GM19395 (cell line): ENCODE data around the gene PAQR6.
"Not testable (repeated sequence)": the region's sequence is repeated elsewhere in the genome, so short reads cannot be mapped to it uniquely, and the experiment has no call there.

Experiments
- ATAC-seq: cut with Tn5 transposase; IDR thresholded peaks from one replicate; pipeline ENCODE4 v1.9.1; 2021; ENCODE audit warnings: mild to moderate bottlenecking, moderate library complexity; ENCODE audit not compliant: unreplicated experiment

PAQR6 gene

DNA sequence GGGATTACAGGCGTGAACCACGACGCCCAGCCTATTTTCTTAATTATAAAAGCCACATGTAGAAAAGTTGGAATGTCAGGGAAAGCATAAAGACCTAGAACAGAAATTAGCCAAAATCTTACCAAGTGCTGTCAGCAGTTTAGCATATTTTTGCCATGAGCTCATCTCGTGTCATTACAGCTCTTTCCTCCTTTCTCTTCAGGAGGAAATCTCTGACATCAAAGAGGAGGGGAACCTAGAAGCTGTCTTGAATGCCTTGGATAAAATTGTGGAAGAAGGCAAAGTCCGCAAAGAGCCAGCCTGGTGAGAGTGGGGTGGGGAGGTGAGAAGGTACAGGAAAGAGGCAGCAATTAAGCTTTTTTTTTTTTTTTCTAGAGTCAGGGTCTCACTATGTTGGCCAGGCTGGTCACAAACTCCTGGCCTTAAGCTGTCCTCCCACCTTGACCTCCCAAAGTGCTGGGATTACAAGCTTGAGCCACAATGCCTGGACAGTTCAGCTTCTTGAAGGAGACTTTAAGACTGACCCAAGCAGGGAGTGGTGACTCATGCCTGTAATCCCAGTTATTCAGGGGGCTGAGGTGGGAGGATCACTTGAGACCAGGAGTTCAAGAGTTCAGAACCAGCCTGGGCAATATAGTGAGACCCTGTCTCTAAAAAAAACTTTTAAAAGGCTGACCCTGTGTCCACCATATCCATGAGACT lies 14.3 kb downstream of the PAQR6 start:
- ATAC-seq = no peak

DNA sequence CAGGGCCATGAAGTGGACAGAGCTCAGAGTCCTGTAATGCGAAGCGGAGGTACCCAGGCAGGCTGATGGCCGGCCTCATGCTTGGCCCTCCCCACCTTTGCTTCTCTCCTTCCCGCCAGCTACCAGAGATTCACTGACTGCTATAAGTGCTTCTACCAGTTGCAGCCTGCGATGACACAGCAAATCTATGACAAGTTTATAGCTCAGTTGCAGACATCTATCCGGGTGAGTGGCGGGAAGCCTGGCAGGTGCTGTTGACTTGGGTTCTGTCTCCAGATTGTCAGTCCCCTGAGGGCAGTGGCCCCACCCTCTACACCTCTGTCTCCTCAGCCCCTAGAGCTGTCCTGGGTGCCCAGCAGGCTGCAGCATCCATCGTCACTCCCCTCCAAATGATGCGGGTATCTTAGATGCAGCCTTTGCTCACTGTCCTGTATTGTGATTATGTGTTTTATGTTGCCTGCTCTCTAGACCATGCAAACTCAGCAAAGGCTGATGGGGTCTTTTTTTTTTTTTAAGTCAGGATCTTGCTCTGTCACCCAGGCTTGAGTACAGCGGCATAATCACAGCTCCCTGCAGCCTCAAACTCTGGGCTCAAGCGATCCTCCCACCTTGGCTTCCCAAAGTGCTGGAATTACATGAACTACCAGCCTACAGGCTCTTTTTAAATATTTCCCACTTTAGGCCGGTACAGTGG lies 15.5 kb downstream of the PAQR6 start:
- no peak for ATAC-seq

DNA sequence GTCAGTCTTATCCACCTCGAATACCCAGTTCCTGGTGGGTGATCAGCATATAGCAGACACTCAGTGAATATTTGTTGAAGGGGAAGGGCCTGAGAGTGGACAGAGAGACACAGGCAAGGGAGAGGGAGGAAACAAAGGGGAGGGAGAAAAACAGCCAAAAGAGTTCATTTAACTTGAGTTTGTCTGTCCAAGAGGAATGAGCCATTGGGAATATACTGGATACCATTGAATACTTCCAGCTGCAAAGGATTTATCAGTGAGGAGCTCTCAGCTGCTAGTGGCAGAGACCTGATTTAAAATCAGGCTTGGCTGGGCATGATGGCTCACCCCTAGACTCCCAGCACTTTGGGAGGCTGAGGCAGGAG lies 17.4 kb downstream of the PAQR6 start:
- ATAC-seq = no peak

DNA sequence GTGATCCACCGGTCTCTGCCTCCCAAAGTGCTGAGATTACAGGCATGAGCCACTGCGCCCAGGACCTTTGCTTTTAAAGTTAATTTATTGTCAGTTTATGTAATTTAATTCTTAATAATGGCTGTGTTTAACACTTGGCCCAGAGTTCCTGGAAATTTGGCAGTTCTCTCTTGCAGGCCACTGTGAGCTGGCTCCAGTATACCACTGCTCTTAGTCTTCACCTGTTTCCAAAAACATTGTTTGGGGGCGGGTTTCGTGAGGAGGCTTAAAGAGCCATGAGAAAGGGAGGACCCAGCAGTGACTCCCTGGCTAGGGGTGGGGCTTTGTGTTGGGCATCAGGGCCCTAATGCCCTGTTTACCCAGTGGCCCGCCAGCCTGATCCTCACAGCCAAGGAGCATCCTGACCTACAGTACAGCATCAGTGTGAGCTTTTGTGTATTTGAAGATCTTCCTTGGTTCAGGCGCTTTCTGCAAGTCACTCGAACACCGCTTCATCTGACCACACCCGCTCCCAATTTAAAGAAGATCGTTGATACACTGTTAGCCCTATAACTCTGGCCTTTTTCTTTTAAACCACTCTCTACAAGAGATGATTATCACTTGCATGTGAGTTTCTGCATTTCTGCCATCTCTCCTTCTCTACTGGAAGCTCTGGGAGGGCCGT lies 17.9 kb downstream of the PAQR6 start:
- no peak for ATAC-seq

DNA sequence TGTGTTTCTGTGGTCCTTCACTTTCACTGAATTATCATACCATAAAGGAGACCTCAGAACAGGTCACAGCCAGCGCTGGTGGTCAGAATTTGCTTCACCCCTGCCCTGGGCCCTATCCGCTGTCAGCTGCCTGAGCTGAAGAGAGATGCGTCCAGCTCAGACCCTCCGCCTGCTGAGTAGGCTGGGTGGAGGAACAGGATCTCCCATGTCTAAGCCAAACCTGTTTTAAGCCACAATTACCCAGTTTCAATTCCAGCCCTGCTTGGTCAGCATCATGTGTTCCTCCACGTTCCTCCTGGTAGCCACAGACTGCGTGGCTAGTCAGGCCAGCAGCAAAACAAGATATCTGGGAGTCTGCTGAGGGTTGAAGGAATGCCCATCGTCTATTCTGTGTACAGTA lies 19.4 kb downstream of the PAQR6 start:
- no peak for ATAC-seq

DNA sequence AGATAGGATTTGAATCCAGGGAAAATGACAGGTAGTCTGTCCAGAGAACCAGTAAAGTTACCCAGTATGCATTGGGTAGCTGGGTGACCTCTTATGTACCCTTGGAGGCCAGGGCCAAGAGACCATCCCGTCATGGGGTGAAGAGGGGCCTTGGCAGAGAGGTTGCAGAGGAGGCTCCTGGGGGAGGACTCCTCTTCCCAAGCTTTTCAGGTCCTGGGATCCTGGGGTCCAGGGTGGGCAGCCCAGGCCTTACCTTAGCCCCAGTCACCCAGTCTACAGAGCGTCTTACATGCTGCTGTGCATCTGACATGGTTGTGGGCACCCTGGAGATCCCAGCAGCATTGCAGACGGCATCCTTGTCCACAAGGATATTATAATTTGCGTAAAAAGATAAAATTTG lies 21.1 kb downstream of the PAQR6 start:
- ATAC-seq = peak; percentile 7

DNA sequence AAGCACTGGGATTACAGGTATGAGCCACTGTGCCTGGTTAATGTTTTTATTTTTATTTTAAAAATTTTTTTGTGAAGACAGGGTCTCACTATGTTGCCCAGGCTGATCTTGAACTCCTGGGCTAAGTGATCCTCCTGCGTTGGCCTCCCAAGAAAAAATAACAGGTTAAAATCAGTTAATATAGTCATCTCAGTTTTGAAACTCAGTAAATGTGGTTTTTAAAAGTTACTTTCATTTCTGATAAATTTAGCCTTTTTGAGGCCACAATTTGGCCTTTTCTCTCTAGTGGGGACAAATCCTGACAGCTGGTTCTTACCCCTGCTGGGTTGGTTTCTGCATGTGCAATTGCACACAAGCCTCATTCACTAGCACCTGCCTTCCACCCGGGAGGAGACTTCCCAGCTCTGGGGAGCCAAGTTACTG lies 21.7 kb downstream of the PAQR6 start:
- peak; percentile 71 for ATAC-seq

DNA sequence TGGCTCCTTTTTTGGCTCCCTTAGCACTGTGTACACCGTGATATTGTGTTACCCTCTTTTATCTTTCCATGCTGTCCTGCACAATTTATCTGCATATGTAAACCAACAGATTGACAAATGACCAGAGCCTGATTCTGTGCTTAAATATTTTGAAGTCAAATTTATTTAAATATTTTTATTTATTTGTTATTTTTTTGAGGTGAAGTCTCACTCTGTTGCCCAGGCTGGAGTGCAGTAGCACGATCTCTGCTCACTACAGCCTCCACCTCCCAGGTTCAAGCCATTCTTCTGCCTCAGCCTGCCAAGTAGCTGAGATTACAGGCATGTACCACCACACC lies 22.2 kb downstream of the PAQR6 start:
- ATAC-seq = no peak

DNA sequence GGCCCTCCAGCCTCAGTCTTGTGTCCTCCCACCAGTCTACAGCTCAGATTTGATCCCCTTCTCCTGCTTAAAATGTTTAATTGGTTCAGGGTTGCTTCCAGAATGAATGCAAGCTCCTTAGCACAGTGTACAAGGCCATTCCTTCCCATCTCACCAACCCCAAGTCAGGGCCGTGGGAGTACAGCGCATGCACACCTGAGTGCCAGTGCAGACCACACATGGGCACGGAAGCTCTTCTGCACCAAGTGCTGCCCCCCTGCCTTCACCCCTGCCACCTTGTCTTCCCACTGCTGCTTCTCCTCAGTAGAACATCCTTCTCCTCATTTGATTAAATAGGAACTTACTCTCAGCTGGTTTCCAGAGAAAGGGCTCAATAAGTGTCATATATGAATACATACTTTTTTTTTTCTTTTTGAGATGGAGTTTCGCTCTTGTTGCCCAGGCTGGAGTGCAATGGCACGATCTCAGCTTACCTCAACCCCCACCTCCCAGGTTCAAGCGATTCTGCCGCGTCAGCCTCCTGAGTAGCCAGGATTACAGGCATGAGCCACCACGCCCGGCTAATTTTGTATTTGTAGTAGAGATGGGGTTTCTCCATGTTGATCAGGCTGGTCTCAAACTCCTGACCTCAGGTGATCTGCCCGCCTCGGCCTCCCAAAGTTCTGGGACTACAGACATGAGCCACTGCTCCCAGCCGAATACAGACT lies 25.7 kb downstream of the PAQR6 start:
- ATAC-seq = no peak

DNA sequence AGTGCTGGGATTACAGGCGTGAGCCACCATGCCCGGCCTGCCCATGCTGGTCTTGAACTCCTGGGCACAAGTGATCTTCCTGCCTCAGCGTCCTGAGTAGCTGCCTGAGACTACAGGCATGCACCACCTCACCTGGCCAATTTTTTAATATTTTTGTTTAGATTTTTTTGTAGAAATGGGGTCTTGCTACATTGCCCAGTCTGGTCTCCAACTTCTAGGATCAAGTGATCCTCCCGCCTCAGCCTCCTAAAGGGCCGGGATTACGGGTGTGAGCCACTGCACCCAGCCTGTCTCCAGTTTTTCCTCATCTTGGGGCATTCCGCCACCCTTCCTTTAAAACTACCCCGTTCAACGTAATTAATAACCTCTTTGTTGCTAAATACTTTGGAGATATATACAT lies 27.6 kb downstream of the PAQR6 start:
- ATAC-seq = no peak

DNA sequence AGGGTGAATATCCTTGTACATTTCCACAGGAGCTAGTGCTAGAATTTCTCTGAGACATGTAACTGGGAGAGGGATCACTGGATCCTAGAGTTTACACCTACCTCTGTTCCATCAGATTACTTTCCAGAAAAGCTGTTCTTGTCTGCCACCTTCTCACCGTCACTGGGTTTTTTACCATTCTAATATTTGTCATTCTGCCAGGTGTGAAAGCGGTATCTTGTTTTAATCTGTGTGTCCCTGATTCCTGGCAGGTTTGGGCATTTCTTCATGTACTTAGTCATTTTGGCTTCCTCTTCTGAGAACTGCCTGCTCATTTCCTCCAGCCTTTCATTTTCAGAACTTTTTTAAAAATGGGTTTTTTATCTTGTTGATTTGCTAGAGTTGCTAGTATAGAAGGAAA lies 30.0 kb downstream of the PAQR6 start:
- ATAC-seq = no peak

DNA sequence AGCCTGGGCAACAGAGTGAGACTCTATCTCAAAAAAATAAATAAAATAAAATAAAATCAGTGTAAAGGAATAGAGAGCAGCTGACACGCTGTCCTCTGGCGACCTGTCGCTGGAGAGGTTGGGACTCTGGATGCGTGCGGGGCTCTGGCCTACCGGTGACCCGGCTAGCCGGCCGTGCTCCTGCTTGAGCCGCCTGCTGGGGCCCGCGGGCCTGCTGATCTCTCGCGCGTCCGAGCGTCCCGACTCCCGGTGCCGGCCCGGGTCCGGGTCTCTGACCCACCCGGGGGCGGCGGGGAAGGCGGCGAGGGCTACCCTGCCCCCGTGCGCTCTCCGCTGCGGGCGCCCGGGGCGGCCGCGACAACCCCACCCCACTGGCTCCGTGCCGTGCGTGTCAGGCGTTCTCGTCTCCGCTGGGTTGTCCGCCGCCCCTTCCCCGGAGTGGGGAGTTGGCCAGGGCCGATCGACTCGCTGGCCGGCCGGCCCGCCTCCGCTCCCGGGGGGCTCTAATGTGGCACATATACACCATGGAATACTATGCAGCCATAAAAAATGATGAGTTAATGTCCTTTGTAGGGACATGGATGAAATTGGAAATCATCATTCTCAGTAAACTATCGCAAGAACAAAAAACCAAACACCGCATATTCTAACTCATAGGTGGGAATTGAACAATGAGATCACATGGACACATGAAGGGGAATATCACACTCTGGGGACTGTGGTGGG lies 31.3 kb downstream of the PAQR6 start:
- not testable (repeated sequence) for ATAC-seq

DNA sequence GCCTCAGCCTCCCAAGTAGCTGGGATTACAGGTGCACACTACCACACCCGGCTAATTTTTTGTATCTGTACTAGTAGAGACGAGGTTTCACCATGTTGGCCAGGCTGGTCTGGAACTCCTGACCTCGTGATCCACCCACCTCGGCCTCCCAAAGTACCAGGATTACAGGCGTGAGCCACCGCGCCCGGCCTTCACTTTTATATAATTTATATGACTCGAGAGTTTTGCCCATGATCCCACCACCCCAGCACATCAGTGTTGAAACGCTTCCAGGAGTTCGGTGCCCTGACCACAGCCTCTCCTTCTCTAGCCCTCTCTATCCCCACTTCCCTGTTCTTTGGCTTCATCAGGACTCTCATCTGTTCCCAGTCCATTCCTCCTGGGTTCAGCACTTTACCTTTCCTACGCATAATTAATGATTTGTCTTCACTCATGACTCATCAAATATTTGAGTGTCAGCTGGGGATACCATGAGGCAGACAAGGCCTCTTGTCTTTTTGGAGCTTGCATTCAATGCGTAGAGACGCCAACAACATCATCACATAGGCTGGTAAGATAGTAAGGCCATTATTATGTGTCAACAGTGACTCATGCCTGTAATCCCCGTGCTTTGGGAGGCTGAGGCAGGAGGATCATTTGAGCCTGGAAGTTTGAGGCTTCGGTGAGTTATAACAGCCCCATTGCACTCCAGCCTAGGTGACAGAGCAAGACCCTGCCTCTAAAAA lies 33.7 kb downstream of the PAQR6 start:
- no peak for ATAC-seq

DNA sequence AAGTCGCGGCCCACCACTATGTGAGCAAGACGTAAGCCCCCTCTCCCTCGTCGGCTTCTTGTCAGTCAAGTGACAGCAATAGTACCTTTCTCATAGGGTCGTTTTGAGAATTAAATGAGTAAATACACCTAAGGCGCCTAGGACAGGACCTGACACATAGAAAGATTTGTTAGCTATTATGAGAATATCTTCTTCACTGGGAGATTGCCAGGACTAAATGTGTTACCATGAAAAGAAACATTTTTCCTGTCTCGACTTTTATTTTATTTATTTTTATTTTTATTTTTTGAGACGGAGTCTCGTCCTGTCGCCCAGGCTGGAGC lies 34.3 kb downstream of the PAQR6 start:
- ATAC-seq = no peak

DNA sequence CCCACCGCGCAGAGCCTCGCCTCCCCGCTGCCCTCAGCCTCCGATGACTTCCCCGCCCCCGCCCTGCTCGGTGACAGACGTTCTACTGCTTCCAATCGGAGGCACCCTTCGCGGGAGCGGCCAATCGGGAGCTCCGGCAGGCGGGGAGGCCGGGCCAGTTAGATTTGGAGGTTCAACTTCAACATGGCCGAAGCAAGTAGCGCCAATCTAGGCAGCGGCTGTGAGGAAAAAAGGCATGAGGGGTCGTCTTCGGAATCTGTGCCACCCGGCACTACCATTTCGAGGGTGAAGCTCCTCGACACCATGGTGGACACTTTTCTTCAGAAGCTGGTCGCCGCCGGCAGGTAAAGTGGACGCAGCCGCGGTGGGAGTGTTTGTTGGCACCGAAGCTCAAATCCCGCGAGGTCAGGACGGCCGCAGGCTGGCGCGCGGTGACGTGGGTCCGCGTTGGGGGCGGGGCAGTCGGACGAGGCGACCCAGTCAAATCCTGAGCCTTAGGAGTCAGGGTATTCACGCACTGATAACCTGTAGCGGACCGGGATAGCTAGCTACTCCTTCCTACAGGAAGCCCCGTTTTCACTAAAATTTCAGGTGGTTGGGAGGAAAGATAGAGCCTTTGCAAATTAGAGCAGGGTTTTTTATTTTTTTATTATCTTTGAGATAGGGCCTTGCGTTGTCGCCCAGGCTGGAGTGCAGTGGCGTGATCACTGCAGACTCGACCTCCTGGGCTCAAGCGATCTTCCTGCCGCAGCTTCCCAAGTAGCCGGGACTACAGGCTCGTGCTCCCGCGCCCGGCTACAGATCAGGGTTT lies 34.8 kb downstream of the PAQR6 start, which contains the start of gene PMF1:
TSS of gene PMF1 (plus strand) at position 175 of the 811 bp plus-strand sequence. CDS start at position 184, 9 bp downstream.
- peak; percentile 90 for ATAC-seq

DNA sequence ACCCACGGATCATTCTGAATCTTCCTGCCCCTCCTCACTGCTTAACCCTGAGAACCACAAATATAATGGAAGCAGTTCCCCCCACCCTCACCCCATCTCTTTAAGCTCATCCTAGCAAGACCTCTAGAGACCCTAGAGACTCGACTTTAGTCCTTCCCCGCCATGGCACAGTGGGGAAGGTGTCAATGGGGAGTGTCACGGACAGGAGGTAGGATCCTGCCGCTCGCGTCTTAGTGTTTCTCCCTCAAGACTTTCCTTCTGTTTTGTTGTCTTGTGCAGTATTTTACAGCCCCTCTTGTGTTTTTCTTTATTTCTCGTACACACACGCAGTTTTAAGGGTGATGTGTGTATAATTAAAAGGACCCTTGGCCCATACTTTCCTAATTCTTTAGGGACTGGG lies 35.7 kb downstream of the PAQR6 start:
- ATAC-seq = no peak

DNA sequence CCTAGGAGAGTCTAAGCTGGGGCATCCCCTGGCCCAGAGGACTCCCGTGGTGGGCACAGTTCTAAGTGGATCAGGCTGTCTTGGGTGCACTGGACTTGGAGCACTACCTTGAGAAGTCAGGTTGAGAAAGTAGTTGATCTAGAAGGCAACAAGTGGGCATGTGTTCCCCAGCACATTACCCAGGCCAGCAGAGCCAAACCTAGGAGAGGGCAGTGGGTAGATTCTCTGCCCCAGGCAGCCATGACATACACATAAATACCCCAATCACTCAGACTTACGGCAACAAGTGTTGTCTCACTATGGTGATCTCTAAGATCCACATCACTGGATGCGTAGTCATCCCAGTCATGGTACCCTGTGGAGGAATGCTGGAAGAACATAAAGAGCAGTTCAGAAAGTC lies 36.6 kb downstream of the PAQR6 start:
- no peak for ATAC-seq

DNA sequence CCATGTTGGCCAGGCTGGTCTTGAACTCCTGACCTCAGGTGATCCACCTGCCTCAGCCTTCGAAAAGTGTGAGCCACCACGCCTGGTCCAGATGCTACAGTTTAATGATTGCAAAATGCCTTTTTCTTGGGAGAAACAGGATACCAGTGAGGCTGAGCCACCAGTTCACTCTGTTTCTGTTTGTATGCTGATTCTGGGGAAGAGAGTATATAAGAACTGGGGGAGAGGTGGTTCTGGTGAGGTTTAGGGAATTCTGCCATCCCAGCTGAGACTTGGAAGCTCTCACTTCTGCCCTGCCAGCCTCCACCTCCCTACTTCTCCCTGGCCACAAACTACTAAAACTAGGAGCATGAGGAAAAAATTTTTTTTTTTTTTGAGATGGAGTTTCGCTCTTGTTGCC lies 43.2 kb downstream of the PAQR6 start:
- ATAC-seq = no peak

DNA sequence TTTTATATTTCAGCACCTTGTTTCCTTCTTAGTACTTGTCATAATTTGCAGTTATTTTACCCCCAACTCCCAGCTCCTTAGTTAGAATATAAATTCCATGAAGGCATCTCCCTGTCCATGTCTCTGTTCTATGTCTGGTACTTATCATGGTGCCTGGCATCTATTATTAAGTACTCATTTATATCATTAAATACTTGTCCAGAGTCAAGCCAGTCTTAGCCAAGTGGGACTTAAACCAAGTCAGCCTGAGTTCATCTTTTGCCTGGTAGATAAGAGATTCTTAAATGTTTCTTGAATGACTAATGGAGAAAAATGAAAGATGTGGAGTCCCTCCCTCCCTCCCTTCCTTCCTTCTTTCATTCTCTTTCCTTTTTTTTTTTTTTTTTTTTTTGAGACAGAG lies 44.5 kb downstream of the PAQR6 start:
- ATAC-seq = no peak

DNA sequence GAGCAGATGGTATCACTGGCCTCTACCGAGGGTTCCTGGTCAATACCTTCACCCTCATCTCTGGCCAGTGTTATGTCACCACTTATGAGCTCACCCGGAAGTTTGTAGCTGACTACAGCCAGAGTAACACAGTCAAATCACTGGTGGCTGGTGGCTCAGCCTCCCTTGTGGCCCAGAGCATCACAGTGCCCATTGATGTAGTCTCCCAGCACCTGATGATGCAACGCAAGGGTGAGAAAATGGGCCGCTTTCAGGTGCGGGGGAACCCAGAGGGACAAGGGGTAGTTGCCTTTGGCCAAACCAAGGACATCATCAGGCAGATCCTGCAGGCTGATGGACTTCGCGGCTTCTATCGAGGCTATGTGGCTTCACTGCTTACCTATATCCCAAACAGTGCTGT lies 47.8 kb downstream of the PAQR6 start:
- no peak for ATAC-seq
